SHP77 treated with DMSO at 0.1 percent for 48 hours (cell line): Measurements from ENCODE around the gene PKN3.

ENCODE experiments used
- DNase-seq: peaks from one replicate; lab custom pipeline; 2025; lab: John Stamatoyannopoulos, UW

The PKN3 gene

DNA sequence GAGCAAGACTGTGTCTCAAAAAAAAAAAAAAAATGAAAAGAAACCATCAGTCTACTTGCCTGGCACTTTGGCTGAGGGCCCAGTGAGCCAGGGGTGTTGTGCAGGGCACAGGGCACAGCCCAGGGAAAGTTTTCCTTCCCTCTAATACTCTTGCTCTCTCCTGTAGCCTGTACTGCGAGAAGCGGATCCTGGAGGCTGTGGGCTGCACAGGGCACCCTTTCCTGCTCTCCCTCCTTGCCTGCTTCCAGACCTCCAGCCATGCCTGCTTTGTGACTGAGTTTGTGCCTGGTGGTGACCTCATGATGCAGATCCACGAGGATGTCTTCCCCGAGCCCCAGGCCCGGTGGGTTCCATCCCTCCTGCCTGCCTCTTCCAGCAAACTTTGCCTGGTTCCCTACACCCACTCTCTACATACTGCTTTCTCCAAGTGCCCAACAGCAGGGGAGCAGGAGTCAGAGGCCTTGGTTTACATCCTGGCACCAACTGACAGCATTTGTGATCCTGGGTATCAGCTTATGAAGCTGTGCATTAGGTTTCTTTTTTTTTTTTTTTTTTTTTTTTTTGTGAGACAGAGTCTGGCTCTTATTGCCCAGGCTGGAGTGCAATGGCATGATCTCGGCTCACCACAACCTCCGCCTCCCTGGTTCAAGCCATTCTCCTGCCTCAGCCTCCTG is 14.4 kb downstream of the PKN3 start:
- no peak for DNase-seq

DNA sequence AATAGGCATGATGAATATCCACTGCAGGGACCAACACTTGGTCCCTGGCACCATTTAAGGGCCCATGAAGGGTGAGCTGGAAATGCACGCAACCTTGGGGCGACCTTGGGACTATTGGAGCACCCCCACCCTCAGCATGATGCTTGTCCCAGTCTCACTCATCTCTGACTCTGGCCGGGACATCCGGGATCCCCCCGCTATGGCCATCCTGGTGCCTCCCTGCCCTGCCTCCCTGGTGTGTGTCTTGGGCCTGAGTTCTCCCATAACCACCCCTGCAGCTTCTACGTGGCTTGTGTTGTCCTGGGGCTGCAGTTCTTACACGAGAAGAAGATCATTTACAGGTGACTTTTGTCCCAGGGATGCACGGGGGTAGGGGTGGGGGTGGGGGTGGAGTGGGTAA is 15.7 kb downstream of the PKN3 start:
- no peak for DNase-seq

DNA sequence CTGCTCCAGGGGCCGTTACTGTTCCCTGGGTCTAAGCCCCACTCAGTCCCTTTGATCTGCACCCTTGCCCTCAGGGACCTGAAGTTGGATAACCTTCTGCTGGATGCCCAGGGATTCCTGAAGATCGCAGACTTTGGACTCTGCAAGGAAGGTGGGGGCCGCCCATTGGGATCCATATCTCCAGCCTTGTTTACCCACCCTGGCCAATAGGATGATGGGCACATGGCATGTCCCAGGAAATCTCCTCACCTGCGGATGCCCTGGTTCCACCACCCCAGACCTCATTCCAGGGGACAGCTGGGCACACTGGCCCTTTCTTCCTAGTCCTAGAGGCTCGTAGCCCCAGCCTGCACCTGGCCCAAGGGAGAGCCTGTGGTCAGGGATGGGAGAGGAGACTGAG is 16.2 kb downstream of the PKN3 start:
- no peak for DNase-seq

DNA sequence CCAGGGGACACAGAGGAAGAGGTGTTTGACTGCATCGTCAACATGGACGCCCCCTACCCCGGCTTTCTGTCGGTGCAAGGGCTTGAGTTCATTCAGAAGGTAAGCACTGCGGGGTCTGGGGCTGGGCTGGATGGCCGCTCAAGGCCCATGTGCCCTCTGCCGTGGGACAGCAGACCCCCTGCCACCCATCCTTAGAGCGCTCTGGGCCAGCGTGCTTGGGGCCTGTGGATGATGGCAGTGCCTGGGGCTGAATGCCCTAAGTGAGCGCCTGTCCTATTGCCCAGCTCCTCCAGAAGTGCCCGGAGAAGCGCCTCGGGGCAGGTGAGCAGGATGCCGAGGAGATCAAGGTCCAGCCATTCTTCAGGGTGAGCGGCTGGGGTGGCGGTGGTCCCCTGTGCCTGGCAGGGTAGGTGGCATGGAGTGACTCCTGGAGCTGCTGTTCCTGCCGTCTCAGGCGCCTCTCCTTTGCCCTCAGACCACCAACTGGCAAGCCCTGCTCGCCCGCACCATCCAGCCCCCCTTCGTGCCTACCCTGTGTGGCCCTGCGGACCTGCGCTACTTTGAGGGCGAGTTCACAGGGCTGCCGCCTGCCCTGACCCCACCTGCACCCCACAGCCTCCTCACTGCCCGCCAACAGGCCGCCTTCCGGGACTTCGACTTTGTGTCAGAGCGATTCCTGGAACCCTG is 17.8 kb downstream of the PKN3 start:
- DNase-seq, result no peak

DNA sequence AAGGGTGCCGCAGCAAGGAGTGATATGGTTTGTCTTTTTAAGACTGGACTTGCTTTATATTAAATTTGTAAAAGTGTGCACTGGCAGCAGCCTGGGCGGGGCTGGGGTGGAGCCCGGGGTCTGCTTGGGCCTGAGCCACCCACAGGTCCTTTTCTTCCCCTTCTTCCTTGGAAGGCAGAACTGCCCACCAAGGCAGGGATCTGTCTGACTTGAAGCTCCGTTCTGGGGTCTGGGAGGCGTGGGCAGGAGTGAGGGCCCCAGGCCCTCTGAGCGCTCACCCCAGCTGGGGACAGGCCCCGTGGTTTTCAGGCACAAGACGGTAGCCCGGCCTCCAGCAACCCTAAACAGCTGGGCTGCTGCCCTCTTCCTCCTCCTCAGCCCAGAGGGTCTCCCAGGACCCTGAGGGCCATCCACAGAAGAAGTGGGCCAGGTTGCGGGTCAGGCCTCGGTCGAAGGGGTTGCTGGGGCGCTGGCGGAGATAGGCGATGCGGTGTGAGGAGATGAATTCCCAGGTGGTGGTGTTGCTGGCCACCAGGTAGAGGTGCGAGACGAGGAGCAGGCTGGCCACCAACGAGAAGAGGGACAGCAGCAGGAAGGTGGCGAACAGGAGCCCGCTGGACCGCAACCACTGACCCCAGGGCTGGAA is 18.7 kb downstream of the PKN3 start:
- no peak for DNase-seq

- no peak for DNase-seq
Measured at GRCh38 chr9:128721487-128722010, 19.2 kb downstream of the PKN3 start.

- DNase-seq, result no peak
Measured at GRCh38 chr9:128722380-128723351, 20.4 kb downstream of the PKN3 start.

DNA sequence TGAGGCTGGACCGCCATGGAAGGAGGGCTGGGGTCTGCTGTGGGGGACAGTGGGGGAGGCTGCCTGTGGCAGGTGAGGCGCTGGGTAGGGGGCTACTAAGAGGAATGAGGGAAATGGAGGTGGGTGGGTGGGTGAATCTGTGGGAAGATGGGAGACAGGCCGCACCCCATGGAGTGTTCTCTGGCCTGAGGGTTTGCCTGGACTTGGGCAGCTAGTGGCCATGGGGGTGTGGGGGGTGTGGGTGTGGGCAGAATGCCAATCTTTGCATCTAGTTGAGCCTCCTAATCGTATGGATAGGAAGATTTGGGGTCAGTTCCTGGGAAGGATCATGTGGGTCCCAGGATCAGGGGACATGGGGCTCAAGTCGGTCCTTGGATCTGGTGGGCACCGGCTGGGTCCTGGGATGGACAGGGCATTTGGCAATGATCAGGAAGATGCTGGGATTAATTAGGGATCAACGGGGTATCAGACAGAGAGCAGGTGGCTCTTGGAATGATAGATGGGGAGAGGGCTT is 21.1 kb downstream of the PKN3 start:
- no peak for DNase-seq

DNA sequence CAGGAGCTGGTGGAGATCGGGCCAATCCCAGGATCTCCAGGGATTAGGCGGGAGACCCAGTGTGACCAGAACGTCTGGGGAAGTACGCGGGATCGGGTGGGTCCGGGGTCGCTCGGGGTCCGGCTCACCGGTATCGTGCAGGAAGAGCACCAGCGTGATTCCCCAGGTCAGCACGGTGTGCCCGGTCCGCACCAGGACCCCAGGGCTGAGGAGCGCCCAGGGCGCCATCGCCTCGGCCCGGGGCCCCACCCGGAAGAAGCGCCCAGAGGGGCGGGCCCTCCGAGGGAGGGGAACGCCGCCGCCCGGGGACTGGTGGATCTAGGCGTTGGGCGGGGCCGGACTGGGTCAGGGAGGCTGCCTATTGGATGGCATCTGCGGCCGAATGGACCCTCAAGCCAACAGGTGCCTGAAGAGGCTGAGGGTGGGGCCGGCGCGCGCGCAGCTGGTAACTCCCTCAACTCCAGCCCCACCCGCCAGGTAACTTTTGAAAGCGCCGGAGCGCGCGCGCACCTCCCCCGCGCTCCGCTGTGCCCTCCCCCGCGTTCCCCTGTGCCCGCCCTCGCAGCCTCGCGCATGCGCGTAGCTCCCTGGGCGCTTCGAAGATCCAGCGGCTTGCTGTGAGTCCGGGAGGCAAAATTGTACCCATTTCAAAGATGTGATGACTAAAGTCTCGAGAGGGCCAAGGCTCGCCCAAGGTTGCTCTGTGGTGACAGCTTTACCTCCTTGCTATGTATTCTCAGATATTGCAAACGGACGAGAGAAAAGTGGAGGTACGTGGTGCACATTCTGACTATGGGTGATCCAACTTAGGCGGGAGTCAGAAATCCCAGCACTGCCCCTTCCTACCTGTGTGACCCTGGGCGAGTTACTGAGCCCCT is 21.8 kb downstream of the PKN3 start, which contains the start of gene ZDHHC12:
Gene ZDHHC12, minus strand, starts transcription at position 262 of the 878 bp plus-strand sequence. Its CDS starts 34 bp downstream, at position 228.
- peak; percentile 97 for DNase-seq

GRCh38 chr9:128724744-128725211 is 22.5 kb downstream of the PKN3 start:
- peak; percentile 73 for DNase-seq

GRCh38 chr9:128727640-128728248 is 25.4 kb downstream of the PKN3 start:
- DNase-seq, result no peak

DNA sequence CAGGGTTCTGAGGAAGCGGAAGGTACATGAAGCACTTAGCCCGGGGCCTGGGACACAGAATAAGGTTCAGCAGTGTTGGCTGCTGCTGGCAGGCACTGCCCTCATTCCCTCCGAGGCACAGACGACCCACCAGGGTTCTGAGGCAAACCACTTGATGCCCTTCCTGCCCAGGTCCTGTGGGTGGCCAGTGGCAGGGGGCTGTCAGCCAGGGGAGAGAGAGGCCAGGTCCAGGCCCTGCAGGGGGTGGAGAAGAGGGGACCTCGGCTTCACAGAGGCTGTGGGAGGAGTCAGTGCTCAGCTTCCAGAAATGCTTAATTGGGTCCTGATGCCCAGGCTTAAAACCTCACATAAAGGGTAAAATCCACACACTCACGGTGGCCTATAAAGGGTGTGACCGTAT is 26.0 kb downstream of the PKN3 start:
- no peak for DNase-seq

DNA sequence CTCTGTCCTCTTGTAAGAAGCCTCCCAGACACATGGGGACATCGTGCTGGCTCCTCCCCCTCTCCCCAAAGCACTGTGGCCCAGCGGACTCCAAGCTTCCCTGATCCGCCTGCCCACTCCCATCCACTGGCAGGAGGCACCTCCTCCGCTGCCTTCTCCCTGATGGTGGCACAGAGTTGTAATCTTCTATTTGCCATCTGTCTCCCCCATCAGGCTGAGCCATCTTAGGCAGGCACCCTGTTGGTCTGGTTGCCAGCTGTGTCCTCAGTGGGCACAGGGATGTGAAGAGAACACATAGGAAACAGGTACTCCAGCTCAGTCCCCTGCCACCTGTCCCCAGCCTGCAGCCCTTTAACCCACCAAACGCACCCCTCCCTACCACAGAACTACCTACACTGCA is 27.0 kb downstream of the PKN3 start:
- DNase-seq, result no peak

- no peak for DNase-seq
Measured at GRCh38 chr9:128729766-128730517, 27.6 kb downstream of the PKN3 start.

GRCh38 chr9:128731093-128731492 is 28.8 kb downstream of the PKN3 start:
- no peak for DNase-seq

- no peak for DNase-seq
Measured at GRCh38 chr9:128731691-128732090, 29.4 kb downstream of the PKN3 start.

DNA sequence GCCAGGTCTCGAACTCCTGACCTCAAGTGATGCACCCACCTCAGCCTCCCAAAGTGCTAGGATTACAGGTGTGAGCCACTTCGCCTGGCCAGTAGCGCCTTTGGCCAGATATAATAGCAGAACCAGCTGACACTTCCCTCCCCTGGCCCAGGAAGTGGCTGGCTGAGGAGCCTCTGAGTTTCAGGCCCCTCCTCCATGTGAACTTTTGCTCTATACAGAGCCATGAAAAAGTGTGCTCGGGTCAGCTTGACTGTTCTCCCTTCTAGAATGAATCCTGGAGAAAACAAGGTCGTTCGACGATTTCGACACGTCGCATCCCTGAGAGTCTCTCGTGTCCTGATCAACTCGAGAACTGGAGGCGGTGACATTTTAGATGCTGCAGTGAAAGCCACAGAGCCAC is 30.3 kb downstream of the PKN3 start:
- DNase-seq, result no peak

DNA sequence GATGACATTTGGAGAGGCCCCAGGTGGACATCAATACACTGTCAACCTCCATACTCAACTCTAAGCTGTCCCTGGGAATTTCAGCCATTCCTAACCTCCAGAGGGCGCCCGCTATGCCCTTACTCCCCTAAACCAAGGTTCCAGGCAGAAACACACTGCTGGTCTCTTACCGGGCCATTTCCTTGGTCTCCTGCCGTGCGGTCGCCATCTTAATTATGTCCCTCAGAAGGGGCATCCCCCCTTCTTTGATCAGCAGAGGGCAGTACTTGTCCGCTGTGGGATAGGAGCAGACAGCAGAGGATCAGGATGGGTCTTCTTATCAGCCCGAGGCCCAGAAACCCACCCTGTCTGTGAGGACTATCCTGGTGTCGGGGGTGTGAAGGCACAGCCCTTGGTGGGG is 31.0 kb downstream of the PKN3 start:
- DNase-seq, result peak; percentile 85

DNA sequence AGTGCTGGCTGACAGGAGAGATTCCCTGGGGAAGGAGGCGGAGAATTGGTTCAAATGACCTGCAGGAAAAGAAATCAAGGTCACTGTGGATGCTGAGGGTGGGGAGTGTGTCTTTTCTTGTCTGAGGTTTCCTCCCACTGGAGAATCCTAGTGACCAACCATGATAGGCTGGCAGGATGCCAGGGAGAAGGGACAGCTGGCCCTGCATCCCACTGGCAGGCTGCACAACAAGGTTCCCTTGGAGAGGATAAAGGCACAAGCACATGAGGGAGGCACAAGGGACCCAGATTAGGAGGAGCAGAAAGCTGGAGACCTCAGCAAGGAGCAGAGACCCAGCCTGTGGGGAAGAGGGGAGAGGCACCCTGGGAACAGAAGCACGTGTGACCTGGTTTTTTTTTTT is 33.1 kb downstream of the PKN3 start:
- DNase-seq, result no peak
